Aorta (tissue), 5 donors: ENCODE data around the gene SLC24A3. TPM values are rescaled to one million over a fixed set of nuclear protein-coding genes. Genes with fewer than 3 reads are reported as not detected.

Source experiments
- ATAC-seq: fragments of 200-7000 bp; cut with Tn5 transposase; one replicate; pipeline ENCODE4 v1.9.1; 2022; ENCODE audit warnings: moderate library complexity; ENCODE audit not compliant: low FRiP score
- DNase-seq, 2 donors: peaks; one replicate each; pipeline ENCODE4 v3.0.0-alpha.2; 2020
- H3K27ac ChIP-seq, 2 donors: one replicate each; pipeline ENCODE4 v1.5.1; 2013; ENCODE audit warnings: low read length in 2 of 2, mild to moderate bottlenecking in 2 of 2, moderate library complexity in 2 of 2, control low read depth in 1 of 2, inconsistent platforms in 1 of 2, low read depth in 1 of 2
- H3K27me3 ChIP-seq, 2 donors: one replicate each; pipeline ENCODE4 v1.6.1; 2013; ENCODE audit warnings: control low read depth in 1 of 2, low read length in 1 of 2, mild to moderate bottlenecking in 1 of 2, moderate library complexity in 1 of 2; ENCODE audit not compliant: insufficient read depth in 2 of 2, control insufficient read depth in 1 of 2
- H3K36me3 ChIP-seq, 2 donors: one replicate each; pipeline ENCODE4 v1.6.1; 2013; ENCODE audit warnings: control low read depth in 1 of 2, low read length in 1 of 2, mild to moderate bottlenecking in 1 of 2; ENCODE audit not compliant: insufficient read depth in 2 of 2, control insufficient read depth in 1 of 2
- H3K4me1 ChIP-seq, 2 donors: one replicate each; pipeline ENCODE4 v1.6.1; 2013; ENCODE audit warnings: low read length in 2 of 2, control low read depth in 1 of 2, mild to moderate bottlenecking in 1 of 2, moderate library complexity in 1 of 2; ENCODE audit not compliant: insufficient read depth in 2 of 2, control insufficient read depth in 1 of 2
- H3K4me3 ChIP-seq, 2 donors: one replicate each; pipeline ENCODE4 v1.5.1; 2013; ENCODE audit warnings: low read length in 2 of 2, control low read depth in 1 of 2, mild to moderate bottlenecking in 1 of 2
- H3K9me3 ChIP-seq: one replicate; pipeline ENCODE4 v1.6.1; 2013; ENCODE audit warnings: mild to moderate bottlenecking, low read length; ENCODE audit not compliant: control insufficient read depth
- WGBS, 2 donors: extraction: QIAGEN DNeasy Blood & Tissue Kit; methylation state at CpG; one replicate each; pipeline ENCODE4 v1.1.7; 2013; 5-methylcytosine and 5-hydroxymethylcytosine counted together
- intact Hi-C, 2 donors: fragments of 100-400 bp; cut with DNase I; formaldehyde crosslinking; loops; one replicate each; pipeline versions ENCODE4 v1.14.2 to v1.15.0; 2022
- polyA plus RNA-seq, 2 donors: library from polyadenylated mRNA; stranded (reverse); fragments of 200-250 nt; gene quantifications; one replicate each; pipeline ENCODE4 v1.2.3, GENCODE V29; 2013
- total RNA-seq, 2 donors: library from RNA; stranded (reverse); fragmentation: NEBNext Ultra II Directional; extraction: Animal tissue kit (Norgen Biotek cat#: 25700); gene quantifications; one replicate each; pipeline ENCODE4 v1.2.1, GENCODE V29; 2021
- donor health status: healthy with polysubstance abuse.
- donor health status: Bipolar disorder and iron deficiency.
- donor health status: DM: no; HTN: no; CAD: no.
- donor health status: DM: no; HTN: no; CAD: no.
- donor health status: DM: yes; HTN: yes; CAD: no.

SLC24A3 gene
- total and polyA plus RNA-seq, 4 donors = 8.8 to 24.9 (median 19.1) TPM

GRCh38 chr20:19435821-19436220 is 223.4 kb downstream of the SLC24A3 start:
- Histone ChIP-seq H3K27ac (no peak overlapping the region), H3K27me3 (no peaks in the 10 kb centered on the region), H3K36me3 (no peaks in the 10 kb centered on the region), H3K9me3 (no peaks in the 10 kb centered on the region), H3K4me3 (no peak overlapping the region), H3K4me1 (no peaks in the 10 kb centered on the region)
- intact Hi-C loops = no loop called here
- ATAC-seq (no peak), DNase-seq (no peak)

DNA sequence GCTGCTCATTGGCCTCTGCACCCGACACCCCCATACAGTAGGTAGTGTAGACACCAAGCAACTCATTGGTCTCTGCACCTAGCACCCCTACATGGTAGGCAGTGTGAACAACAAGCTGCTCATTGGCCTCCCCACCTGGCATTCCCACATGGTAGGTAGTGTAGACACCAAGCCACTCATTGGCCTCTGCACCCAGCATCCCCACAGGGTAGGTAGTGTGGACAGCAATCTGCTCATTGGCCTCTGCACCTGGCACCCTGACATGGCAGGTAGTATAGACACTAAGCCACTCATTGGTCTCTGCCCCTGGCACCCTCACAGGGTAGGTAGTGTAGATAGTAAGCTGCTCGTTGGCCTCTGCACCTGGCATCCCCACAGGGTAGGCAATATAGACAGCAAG is 226.0 kb downstream of the SLC24A3 start:
- no peak for ATAC-seq
- Histone ChIP-seq H3K27me3 (no peaks in the 10 kb centered on the region), H3K36me3 (no peaks in the 10 kb centered on the region), H3K9me3 (no peaks in the 10 kb centered on the region), H3K27ac (no peak overlapping the region), H3K4me3 (no peak overlapping the region), H3K4me1 (no peaks in the 10 kb centered on the region)
- DNase-seq = no peak
- WGBS, 2 donors = 96% methylated on average over 2 of the region's 2 CpGs
- intact Hi-C loops = no loop called here

DNA sequence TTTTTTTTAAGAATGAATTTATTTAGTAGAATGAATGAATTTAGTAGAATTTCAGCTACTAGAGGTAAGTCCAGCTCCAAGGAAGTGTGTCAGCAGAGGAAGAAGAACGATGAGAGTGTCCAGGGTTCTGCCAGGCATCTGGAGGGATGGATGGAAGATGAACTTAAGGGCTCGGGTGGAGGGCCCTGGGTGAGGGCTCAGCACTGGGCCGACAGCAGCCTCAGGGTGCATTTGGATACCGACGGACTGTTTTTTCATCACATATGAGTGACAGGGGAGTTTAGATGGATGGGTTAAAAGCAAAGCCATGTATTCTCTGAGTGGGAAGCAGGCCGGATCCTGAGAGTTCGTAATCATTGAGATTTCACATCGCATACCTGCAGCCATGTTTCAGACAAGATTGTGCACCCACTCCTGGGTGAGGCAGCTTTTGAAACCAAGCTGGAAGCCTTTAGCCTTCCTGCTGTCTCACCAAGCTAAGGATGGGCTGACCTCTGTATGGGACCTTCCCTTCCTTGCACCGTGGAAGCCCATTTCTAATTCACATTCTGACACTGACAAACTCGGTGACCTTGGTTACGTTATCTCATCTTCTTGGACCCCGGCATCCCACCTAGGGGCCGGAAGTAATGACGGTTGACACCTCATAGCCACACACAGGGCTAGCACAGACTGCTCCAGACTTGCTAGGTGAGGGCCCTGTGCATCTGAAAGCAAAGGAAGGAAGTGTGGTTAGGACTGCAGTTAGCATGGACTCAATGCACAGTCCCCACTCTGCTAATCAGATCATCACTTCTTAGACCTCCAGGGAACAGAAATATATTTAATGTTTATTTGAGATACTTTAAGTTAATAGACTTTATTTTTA is 228.5 kb downstream of the SLC24A3 start:
- no peak for DNase-seq
- H3K9me3 ChIP-seq = no peaks in the 10 kb centered on the region
- H3K27ac ChIP-seq = no peak overlapping the region
- intact Hi-C loops = loop anchor here in 1 of 2 donors (10.0 kb wide), 1 partner anchor 114 kb away; no protein-coding TSS in a partner anchor
- no peak for ATAC-seq
- H3K36me3 ChIP-seq = no peaks in the 10 kb centered on the region
- H3K4me3 ChIP-seq = no peak overlapping the region
- 89 to 92% methylated on average over 14 of the region's 14 CpGs for WGBS, 2 donors
- no peaks in the 10 kb centered on the region for H3K27me3 ChIP-seq
- H3K4me1 ChIP-seq = peaks cover 0 to 3% of the 10 kb centered on the region in 2 donors

- peaks cover 3 to 5% of the 10 kb centered on the region in 2 donors for H3K4me1 ChIP-seq
- no peaks in the 10 kb centered on the region for H3K9me3 ChIP-seq
- H3K27me3 ChIP-seq = no peaks in the 10 kb centered on the region
- DNase-seq (no peak), ATAC-seq (no peak)
- H3K4me3 ChIP-seq = no peak overlapping the region
- H3K27ac ChIP-seq = no peak overlapping the region
- no peaks in the 10 kb centered on the region for H3K36me3 ChIP-seq
- intact Hi-C loops = loop anchor here in 1 of 2 donors (10.0 kb wide), 1 partner anchor 109 kb away; no protein-coding TSS in a partner anchor
- whole genome bisulfite sequencing, 2 donors = 95 to 98% methylated on average over 4 of the region's 4 CpGs
Observed at GRCh38 chr20:19446246-19446645, 233.8 kb downstream of the SLC24A3 start.

GRCh38 chr20:19448632-19449031 is 236.2 kb downstream of the SLC24A3 start:
- Histone ChIP-seq H3K27me3 (no peaks in the 10 kb centered on the region), H3K36me3 (no peaks in the 10 kb centered on the region), H3K4me3 (no peak overlapping the region), H3K4me1 (peaks cover 3 to 5% of the 10 kb centered on the region in 2 donors), H3K27ac (no peak overlapping the region), H3K9me3 (no peaks in the 10 kb centered on the region)
- ATAC-seq = no peak
- no peak for DNase-seq
- WGBS, 2 donors = 97 to 100% methylated on average over 1 of the region's 1 CpG
- intact Hi-C loops = loop anchor here in 1 of 2 donors (10.0 kb wide), 1 partner anchor 106 kb away; no protein-coding TSS in a partner anchor

DNA sequence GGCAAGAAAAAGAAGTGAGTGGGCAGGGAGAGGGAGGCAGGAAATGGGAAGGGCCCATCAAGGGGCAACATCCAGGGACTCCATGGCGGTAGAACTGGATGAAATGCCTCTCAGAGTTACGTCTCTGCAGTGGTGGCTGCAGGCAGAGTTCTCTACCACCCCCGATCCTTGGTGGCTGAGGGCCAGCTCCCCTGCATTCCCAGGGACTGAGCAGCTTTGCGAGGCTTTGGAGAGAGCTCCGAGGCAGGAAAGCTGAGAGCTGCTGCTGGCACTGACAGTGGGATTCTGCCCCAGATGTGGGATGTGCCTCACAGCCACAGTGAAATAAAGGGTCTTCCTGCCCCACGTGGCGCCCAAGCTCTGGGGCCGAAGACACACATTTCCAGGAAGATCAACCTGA is 236.6 kb downstream of the SLC24A3 start:
- Histone ChIP-seq H3K4me3 (no peak overlapping the region), H3K27ac (no peak overlapping the region), H3K4me1 (peaks cover 3 to 5% of the 10 kb centered on the region in 2 donors), H3K36me3 (no peaks in the 10 kb centered on the region), H3K9me3 (no peaks in the 10 kb centered on the region), H3K27me3 (no peaks in the 10 kb centered on the region)
- ATAC-seq (peak; percentile 5), DNase-seq (peak; percentile 71 to 89)
- intact Hi-C loops = loop anchor here in 1 of 2 donors (10.0 kb wide), 1 partner anchor 106 kb away; no protein-coding TSS in a partner anchor
- 15 to 21% methylated on average over 8 of the region's 8 CpGs for WGBS, 2 donors

DNA sequence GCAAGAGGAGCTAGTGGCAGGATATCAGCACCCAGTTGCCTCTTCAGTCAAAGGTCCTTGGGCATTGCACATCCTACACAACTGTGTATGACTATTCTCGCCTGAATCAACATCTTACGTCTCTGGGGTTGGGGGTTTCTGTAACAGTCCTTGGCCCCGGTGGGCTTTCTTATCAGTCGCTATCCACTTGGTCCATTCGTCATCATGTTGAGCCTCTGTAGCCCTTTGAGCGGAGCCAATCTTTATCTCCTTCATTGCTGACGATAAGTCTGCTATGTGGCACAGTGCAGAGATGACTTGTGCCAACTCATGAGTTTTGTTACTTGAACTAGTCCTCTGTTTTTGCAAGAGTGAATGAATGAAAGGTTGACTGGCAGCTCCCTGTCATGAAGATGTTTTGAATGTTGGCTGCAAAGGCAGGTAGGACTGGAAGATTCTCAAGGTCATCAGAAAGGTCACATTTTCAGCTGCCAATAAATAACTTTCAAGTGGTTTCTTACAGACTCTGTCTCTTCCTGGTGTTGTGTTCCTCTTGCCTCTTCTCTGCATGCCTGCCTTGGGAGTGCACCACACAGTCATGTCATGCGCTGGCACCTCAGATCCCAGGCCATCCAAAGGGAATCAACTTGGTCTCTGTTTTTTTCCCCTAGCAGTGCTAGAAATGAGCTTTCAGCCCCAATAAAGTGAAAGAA is 238.9 kb downstream of the SLC24A3 start:
- 36 to 54% methylated on average over 8 of the region's 8 CpGs for WGBS, 2 donors
- H3K4me3 ChIP-seq = no peak overlapping the region
- H3K27ac ChIP-seq = no peak overlapping the region
- ATAC-seq = no peak
- H3K27me3 ChIP-seq = no peaks in the 10 kb centered on the region
- H3K4me1 ChIP-seq = peaks cover 2 to 3% of the 10 kb centered on the region in 2 donors
- H3K36me3 ChIP-seq = no peaks in the 10 kb centered on the region
- H3K9me3 ChIP-seq = no peaks in the 10 kb centered on the region
- no peak for DNase-seq
- intact Hi-C loops = no loop called here

- H3K27me3 ChIP-seq = no peaks in the 10 kb centered on the region
- no peak for DNase-seq
- no peak overlapping the region for H3K4me3 ChIP-seq
- H3K27ac ChIP-seq = no peak overlapping the region
- intact Hi-C loops = no loop called here
- no peaks in the 10 kb centered on the region for H3K36me3 ChIP-seq
- 75 to 83% methylated on average over 9 of the region's 9 CpGs for WGBS, 2 donors
- H3K9me3 ChIP-seq = no peaks in the 10 kb centered on the region
- peaks cover 2 to 3% of the 10 kb centered on the region in 2 donors for H3K4me1 ChIP-seq
- ATAC-seq = no peak
Observed at GRCh38 chr20:19451923-19452295, 239.5 kb downstream of the SLC24A3 start.
